HepG2 (cell line): ENCODE data around the gene ATN1. TPM values are rescaled to one million over a fixed set of nuclear protein-coding genes. Genes with fewer than 3 reads are reported as not detected.

Source experiments
- DBP ChIP-seq: sonication (generic); formaldehyde crosslinking; IDR thresholded peaks from 2 replicates; pipeline ENCODE4 v1.4.0; 2020; ENCODE audit warnings: missing genetic modification reagents; ENCODE audit errors: not compliant biosample characterization
- E2F1 ChIP-seq: sonication (generic); formaldehyde crosslinking; IDR thresholded peaks from 2 replicates; pipeline ENCODE4 v1.5.0; 2020; ENCODE audit warnings: missing genetic modification reagents
- FOXC1 ChIP-seq: sonication (generic); formaldehyde crosslinking; IDR thresholded peaks from 2 replicates; pipeline ENCODE4 v1.8.0; 2022; ENCODE audit warnings: mild to moderate bottlenecking, missing genetic modification reagents, borderline replicate concordance
- HBP1 ChIP-seq: IDR thresholded peaks from 2 replicates; pipeline ENCODE4 v1.6.1; 2016; ENCODE audit warnings: low read depth, control low read depth
- IRF1 ChIP-seq: sonication (generic); formaldehyde crosslinking; IDR thresholded peaks from 2 replicates; pipeline ENCODE4 v1.4.0; 2020; ENCODE audit warnings: low read depth, mild to moderate bottlenecking, missing genetic modification reagents
- MLX ChIP-seq: IDR thresholded peaks from 2 replicates; pipeline ENCODE4 v1.6.1; 2016
- PREB ChIP-seq: sonication (generic); formaldehyde crosslinking; IDR thresholded peaks from 2 replicates; pipeline ENCODE4 v1.4.0; 2020; ENCODE audit warnings: missing genetic modification reagents
- SRSF1 ChIP-seq: fragments of 200-400 bp; formaldehyde crosslinking; optimal IDR thresholded peaks from 2 replicates; pipeline ENCODE3; 2017; ENCODE audit warnings: mild to moderate bottlenecking, low read depth, low read length, moderate library complexity
- YY1 ChIP-seq: IDR thresholded peaks from 2 replicates; pipeline ENCODE4 v1.6.1; 2011; ENCODE audit warnings: low read length, low read depth, moderate library complexity, mild to moderate bottlenecking; ENCODE audit not compliant: insufficient read depth, insufficient replicate concordance
- ZKSCAN1 ChIP-seq: fragments of 150-350 bp; IDR thresholded peaks from 2 replicates; pipeline ENCODE4 v1.6.1; 2014; ENCODE audit warnings: low read length
- ZNF773 ChIP-seq: sonication (generic); formaldehyde crosslinking; IDR thresholded peaks from 2 replicates; pipeline ENCODE4 v1.4.0; 2020; ENCODE audit warnings: missing genetic modification reagents, borderline replicate concordance
- ZUFSP ChIP-seq: sonication (generic); formaldehyde crosslinking; IDR thresholded peaks from 2 replicates; pipeline ENCODE4 v1.9.0; 2021; ENCODE audit warnings: missing genetic modification reagents, mild to moderate bottlenecking, borderline replicate concordance
- polyA plus RNA-seq, 8 experiments: library from polyadenylated mRNA; depleted of rRNA in 3 of 8; stranded (reverse) in 7 of 8; unstranded in 1 of 8; fragments of >200 nt; fragmentation: Illumina TruSeq in 4 of 8; extraction: Trizol in 4 of 8; gene quantifications; 2 replicates each; pipeline versions ENCODE4 v1.2.1 to v1.2.3, GENCODE V29; 2011 to 2016; ENCODE audit warnings: low read depth in 4 of 8, missing spikeins in 1 of 8, mixed read lengths in 1 of 8; ENCODE audit not compliant: insufficient read depth in 1 of 8
- total RNA-seq, 5 experiments: library from RNA; depleted of rRNA; stranded (reverse); fragments of >200 nt; fragmentation: Illumina TruSeq; extraction: Trizol; gene quantifications; 2 replicates each; pipeline ENCODE4 v1.2.3, GENCODE V29; 2016; ENCODE audit warnings: low read depth in 1 of 5
- TF ChIP-seq, protein P1 (sequence below): sonication (generic); formaldehyde crosslinking; IDR thresholded peaks from 2 replicates; pipeline ENCODE4 v1.4.0; 2020; ENCODE audit warnings: missing genetic modification reagents

The ATN1 gene
- total and polyA plus RNA-seq, 2 of the 13 experiments (the other 11 are each of a cell fraction or from before 2014, with no cell fraction given) = 2.1 to 8.6 TPM

- TF ChIP-seq, protein P1, sequence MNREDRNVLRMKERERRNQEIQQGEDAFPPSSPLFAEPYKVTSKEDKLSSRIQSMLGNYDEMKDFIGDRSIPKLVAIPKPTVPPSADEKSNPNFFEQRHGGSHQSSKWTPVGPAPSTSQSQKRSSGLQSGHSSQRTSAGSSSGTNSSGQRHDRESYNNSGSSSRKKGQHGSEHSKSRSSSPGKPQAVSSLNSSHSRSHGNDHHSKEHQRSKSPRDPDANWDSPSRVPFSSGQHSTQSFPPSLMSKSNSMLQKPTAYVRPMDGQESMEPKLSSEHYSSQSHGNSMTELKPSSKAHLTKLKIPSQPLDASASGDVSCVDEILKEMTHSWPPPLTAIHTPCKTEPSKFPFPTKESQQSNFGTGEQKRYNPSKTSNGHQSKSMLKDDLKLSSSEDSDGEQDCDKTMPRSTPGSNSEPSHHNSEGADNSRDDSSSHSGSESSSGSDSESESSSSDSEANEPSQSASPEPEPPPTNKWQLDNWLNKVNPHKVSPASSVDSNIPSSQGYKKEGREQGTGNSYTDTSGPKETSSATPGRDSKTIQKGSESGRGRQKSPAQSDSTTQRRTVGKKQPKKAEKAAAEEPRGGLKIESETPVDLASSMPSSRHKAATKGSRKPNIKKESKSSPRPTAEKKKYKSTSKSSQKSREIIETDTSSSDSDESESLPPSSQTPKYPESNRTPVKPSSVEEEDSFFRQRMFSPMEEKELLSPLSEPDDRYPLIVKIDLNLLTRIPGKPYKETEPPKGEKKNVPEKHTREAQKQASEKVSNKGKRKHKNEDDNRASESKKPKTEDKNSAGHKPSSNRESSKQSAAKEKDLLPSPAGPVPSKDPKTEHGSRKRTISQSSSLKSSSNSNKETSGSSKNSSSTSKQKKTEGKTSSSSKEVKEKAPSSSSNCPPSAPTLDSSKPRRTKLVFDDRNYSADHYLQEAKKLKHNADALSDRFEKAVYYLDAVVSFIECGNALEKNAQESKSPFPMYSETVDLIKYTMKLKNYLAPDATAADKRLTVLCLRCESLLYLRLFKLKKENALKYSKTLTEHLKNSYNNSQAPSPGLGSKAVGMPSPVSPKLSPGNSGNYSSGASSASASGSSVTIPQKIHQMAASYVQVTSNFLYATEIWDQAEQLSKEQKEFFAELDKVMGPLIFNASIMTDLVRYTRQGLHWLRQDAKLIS = 0 out of 2 replicates have a peak, but pooled peaks have one; percentile 84
- peak; percentile 66 for TF ChIP-seq SRSF1
- no peak for TF ChIP-seq PREB (CRISPR knock-in tag)
- 0 out of 2 replicates have a peak, but pooled peaks have one; percentile 71 for TF ChIP-seq ZNF773
- peak; percentile 81 for TF ChIP-seq YY1
- TF ChIP-seq HBP1 (CRISPR knock-in tag) = 0 out of 2 replicates have a peak, but pooled peaks have one; percentile 59
- TF ChIP-seq IRF1 (CRISPR knock-in tag) = no peak
- TF ChIP-seq DBP (CRISPR knock-in tag) = peak; percentile 39
- TF ChIP-seq E2F1 = peak; percentile 94
- no peak for TF ChIP-seq ZKSCAN1
- peak; percentile 31; the same call in 1 of the 2 replicates for TF ChIP-seq MLX (CRISPR knock-in tag)
- TF ChIP-seq FOXC1 (CRISPR knock-in tag) = peak; percentile 87
- no peak for TF ChIP-seq ZUFSP (CRISPR knock-in tag)
Measured at GRCh38 chr12:6937481-6938352, 10.0 kb downstream of the ATN1 start (continued).
